WTC11 (cell line): Measurements from ENCODE around the gene TTC28.

Experiments used
- AFF4 ChIP-seq: sonication (generic); formaldehyde crosslinking; IDR thresholded peaks from 2 replicates; pipeline ENCODE4 v1.8.1; 2023; ENCODE audit warnings: mild to moderate bottlenecking, missing genetic modification reagents, borderline replicate concordance
- ARID4B ChIP-seq: sonication (generic); formaldehyde crosslinking; IDR thresholded peaks from 2 replicates; pipeline ENCODE4 v1.8.0; 2023; ENCODE audit warnings: missing genetic modification reagents, mild to moderate bottlenecking, borderline replicate concordance
- CTCF ChIP-seq: fragments of 200-600 bp; IDR thresholded peaks from 2 replicates; pipeline ENCODE4 v1.8.0; 2022; ENCODE audit warnings: antibody characterized with exemption
- FOXJ3 ChIP-seq: sonication (generic); formaldehyde crosslinking; IDR thresholded peaks from 2 replicates; pipeline ENCODE4 v1.9.0; 2021; ENCODE audit warnings: missing genetic modification reagents, mild to moderate bottlenecking, borderline replicate concordance
- FOXP1 ChIP-seq: sonication (generic); formaldehyde crosslinking; IDR thresholded peaks from 2 replicates; pipeline ENCODE4 v1.8.0; 2022; ENCODE audit warnings: missing genetic modification reagents, mild to moderate bottlenecking, moderate library complexity, borderline replicate concordance
- NFYB ChIP-seq: sonication (generic); formaldehyde crosslinking; conservative IDR thresholded peaks from 2 replicates; pipeline ENCODE4 v1.8.0; 2022; ENCODE audit warnings: low read depth, missing genetic modification reagents
- ZNF281 ChIP-seq: sonication (generic); formaldehyde crosslinking; IDR thresholded peaks from 2 replicates; pipeline ENCODE4 v1.8.0; 2023; ENCODE audit warnings: mild to moderate bottlenecking, missing genetic modification reagents
- TF ChIP-seq, protein P1 (sequence below): sonication (generic); formaldehyde crosslinking; IDR thresholded peaks from 2 replicates; pipeline ENCODE4 v1.8.0; 2022; ENCODE audit warnings: mild to moderate bottlenecking, missing genetic modification reagents
- TF ChIP-seq, protein P2 (sequence below): sonication (generic); formaldehyde crosslinking; IDR thresholded peaks from 2 replicates; pipeline ENCODE4 v1.8.1; 2023; ENCODE audit warnings: mild to moderate bottlenecking, missing genetic modification reagents

DNA sequence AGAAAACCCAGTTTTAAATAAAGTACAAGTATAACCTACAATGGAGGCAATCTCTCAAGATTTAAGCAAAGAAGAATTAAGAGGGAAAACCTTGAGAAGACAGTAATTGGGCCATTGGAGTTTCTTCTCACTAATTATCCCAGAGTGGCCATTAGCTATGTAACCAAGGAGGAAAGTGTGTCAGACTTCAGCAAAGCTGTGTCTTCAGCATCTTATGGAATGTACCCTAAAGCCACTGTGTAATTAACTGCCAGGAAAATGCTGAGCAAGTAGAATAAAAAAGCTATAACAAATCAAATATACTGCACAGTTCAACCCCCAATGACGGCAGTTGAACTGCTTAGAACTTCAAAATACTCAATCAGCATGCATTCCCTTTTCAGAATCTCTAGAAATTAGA, 261.6 kb downstream of the TTC28 start:
- TF ChIP-seq, protein P1, sequence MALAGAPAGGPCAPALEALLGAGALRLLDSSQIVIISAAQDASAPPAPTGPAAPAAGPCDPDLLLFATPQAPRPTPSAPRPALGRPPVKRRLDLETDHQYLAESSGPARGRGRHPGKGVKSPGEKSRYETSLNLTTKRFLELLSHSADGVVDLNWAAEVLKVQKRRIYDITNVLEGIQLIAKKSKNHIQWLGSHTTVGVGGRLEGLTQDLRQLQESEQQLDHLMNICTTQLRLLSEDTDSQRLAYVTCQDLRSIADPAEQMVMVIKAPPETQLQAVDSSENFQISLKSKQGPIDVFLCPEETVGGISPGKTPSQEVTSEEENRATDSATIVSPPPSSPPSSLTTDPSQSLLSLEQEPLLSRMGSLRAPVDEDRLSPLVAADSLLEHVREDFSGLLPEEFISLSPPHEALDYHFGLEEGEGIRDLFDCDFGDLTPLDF (CRISPR knock-in tag), result no peak
- TF ChIP-seq, protein P2, sequence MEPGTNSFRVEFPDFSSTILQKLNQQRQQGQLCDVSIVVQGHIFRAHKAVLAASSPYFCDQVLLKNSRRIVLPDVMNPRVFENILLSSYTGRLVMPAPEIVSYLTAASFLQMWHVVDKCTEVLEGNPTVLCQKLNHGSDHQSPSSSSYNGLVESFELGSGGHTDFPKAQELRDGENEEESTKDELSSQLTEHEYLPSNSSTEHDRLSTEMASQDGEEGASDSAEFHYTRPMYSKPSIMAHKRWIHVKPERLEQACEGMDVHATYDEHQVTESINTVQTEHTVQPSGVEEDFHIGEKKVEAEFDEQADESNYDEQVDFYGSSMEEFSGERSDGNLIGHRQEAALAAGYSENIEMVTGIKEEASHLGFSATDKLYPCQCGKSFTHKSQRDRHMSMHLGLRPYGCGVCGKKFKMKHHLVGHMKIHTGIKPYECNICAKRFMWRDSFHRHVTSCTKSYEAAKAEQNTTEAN (CRISPR knock-in tag), result no peak
- no peak for TF ChIP-seq AFF4 (CRISPR knock-in tag)
- TF ChIP-seq NFYB (CRISPR knock-in tag), result no peak
- no peak for TF ChIP-seq CTCF
- TF ChIP-seq FOXP1 (CRISPR knock-in tag), result no peak
- no peak for TF ChIP-seq FOXJ3 (CRISPR knock-in tag)
- TF ChIP-seq ZNF281 (CRISPR knock-in tag), result no peak
- no peak for TF ChIP-seq ARID4B
